ENCODE data around the gene HNRNPA3. TPM values are rescaled to one million over a fixed set of nuclear protein-coding genes. Genes with fewer than 3 reads are reported as not detected.
"Not testable (repeated sequence)": the region's sequence is repeated elsewhere in the genome, so short reads cannot be mapped to it uniquely, and the experiment has no call there.

Gene HNRNPA3
- polyA plus RNA-seq, 1 donor: 304 TPM

GRCh38 chr2:177172034-177172880 lies 40.3 kb upstream of the HNRNPA3 start:
- H3K4me1 ChIP-seq (ENCODE audit: control insufficient read depth, insufficient read depth, low read length): no peaks in the 10 kb centered on the region
- H3K4me3 ChIP-seq (ENCODE audit: low read length): no peak overlapping the region
- DNase-seq: no peak
- H3K9me3 ChIP-seq (ENCODE audit: control insufficient read depth, low read depth, low read length): no peaks in the 10 kb centered on the region
- H3K36me3 ChIP-seq (ENCODE audit: control insufficient read depth, insufficient read depth, low read length): no peaks in the 10 kb centered on the region
- no peak overlapping the region for H3K27ac ChIP-seq (ENCODE audit: low read length)
- no peaks in the 10 kb centered on the region for H3K27me3 ChIP-seq (ENCODE audit: control insufficient read depth, insufficient read depth, low read length)

- H3K4me3 ChIP-seq (ENCODE audit: low read length): no peak overlapping the region
- no peaks in the 10 kb centered on the region for H3K27me3 ChIP-seq (ENCODE audit: control insufficient read depth, insufficient read depth, low read length)
- DNase-seq: no peak
- WGBS (ENCODE audit: insufficient coverage, low lambda C conversion rate): 84% methylated on average over 2 of the region's 4 CpGs
- H3K9me3 ChIP-seq (ENCODE audit: control insufficient read depth, low read depth, low read length): no peaks in the 10 kb centered on the region
- no peaks in the 10 kb centered on the region for H3K36me3 ChIP-seq (ENCODE audit: control insufficient read depth, insufficient read depth, low read length)
- no peak overlapping the region for H3K27ac ChIP-seq (ENCODE audit: low read length)
- peaks cover 2% of the 10 kb centered on the region for H3K4me1 ChIP-seq (ENCODE audit: control insufficient read depth, insufficient read depth, low read length)
Measured at GRCh38 chr2:177174486-177174885, 38.1 kb upstream of the HNRNPA3 start.

GRCh38 chr2:177175917-177176668 lies 36.5 kb upstream of the HNRNPA3 start:
- Histone ChIP-seq H3K27me3 (ENCODE audit: control insufficient read depth, insufficient read depth, low read length) (no peaks in the 10 kb centered on the region), H3K4me3 (ENCODE audit: low read length) (no peak overlapping the region), H3K9me3 (ENCODE audit: control insufficient read depth, low read depth, low read length) (no peaks in the 10 kb centered on the region), H3K36me3 (ENCODE audit: control insufficient read depth, insufficient read depth, low read length) (no peaks in the 10 kb centered on the region), H3K27ac (ENCODE audit: low read length) (no peak overlapping the region), H3K4me1 (ENCODE audit: control insufficient read depth, insufficient read depth, low read length) (peaks cover 5% of the 10 kb centered on the region)
- DNase-seq: no peak
- 83% methylated on average over 1 of the region's 7 CpGs for WGBS (ENCODE audit: insufficient coverage, low lambda C conversion rate)

- no peak overlapping the region for H3K27ac ChIP-seq (ENCODE audit: low read length)
- WGBS (ENCODE audit: insufficient coverage, low lambda C conversion rate): no CpG with 5 or more reads among the region's 1 CpG
- DNase-seq: no peak
- peaks cover 11% of the 10 kb centered on the region for H3K4me1 ChIP-seq (ENCODE audit: control insufficient read depth, insufficient read depth, low read length)
- no peaks in the 10 kb centered on the region for H3K9me3 ChIP-seq (ENCODE audit: control insufficient read depth, low read depth, low read length)
- no peaks in the 10 kb centered on the region for H3K36me3 ChIP-seq (ENCODE audit: control insufficient read depth, insufficient read depth, low read length)
- no peak overlapping the region for H3K4me3 ChIP-seq (ENCODE audit: low read length)
- no peaks in the 10 kb centered on the region for H3K27me3 ChIP-seq (ENCODE audit: control insufficient read depth, insufficient read depth, low read length)
Measured at GRCh38 chr2:177178797-177179196, 33.8 kb upstream of the HNRNPA3 start.

GRCh38 chr2:177179227-177179626 lies 33.4 kb upstream of the HNRNPA3 start:
- no peaks in the 10 kb centered on the region for H3K27me3 ChIP-seq (ENCODE audit: control insufficient read depth, insufficient read depth, low read length)
- H3K4me1 ChIP-seq (ENCODE audit: control insufficient read depth, insufficient read depth, low read length): peaks cover 13% of the 10 kb centered on the region
- no peaks in the 10 kb centered on the region for H3K9me3 ChIP-seq (ENCODE audit: control insufficient read depth, low read depth, low read length)
- H3K36me3 ChIP-seq (ENCODE audit: control insufficient read depth, insufficient read depth, low read length): no peaks in the 10 kb centered on the region
- no peak overlapping the region for H3K4me3 ChIP-seq (ENCODE audit: low read length)
- no CpG with 5 or more reads among the region's 2 CpGs for WGBS (ENCODE audit: insufficient coverage, low lambda C conversion rate)
- DNase-seq: no peak
- H3K27ac ChIP-seq (ENCODE audit: low read length): no peak overlapping the region

GRCh38 chr2:177179671-177180070 lies 32.9 kb upstream of the HNRNPA3 start:
- peaks cover 15% of the 10 kb centered on the region for H3K4me1 ChIP-seq (ENCODE audit: control insufficient read depth, insufficient read depth, low read length)
- not testable (repeated sequence) for H3K27me3 ChIP-seq (ENCODE audit: control insufficient read depth, insufficient read depth, low read length); H3K4me3 ChIP-seq (ENCODE audit: low read length); DNase-seq; H3K36me3 ChIP-seq (ENCODE audit: control insufficient read depth, insufficient read depth, low read length); H3K27ac ChIP-seq (ENCODE audit: low read length); H3K9me3 ChIP-seq (ENCODE audit: control insufficient read depth, low read depth, low read length)

- peak in 1 of 2 donors; percentile 35 for DNase-seq
- 83% methylated on average over 1 of the region's 5 CpGs for WGBS (ENCODE audit: insufficient coverage, low lambda C conversion rate)
- no peaks in the 10 kb centered on the region for H3K9me3 ChIP-seq (ENCODE audit: control insufficient read depth, low read depth, low read length)
- peaks cover 15% of the 10 kb centered on the region for H3K4me1 ChIP-seq (ENCODE audit: control insufficient read depth, insufficient read depth, low read length)
- no peak overlapping the region for H3K4me3 ChIP-seq (ENCODE audit: low read length)
- H3K36me3 ChIP-seq (ENCODE audit: control insufficient read depth, insufficient read depth, low read length): no peaks in the 10 kb centered on the region
- no peaks in the 10 kb centered on the region for H3K27me3 ChIP-seq (ENCODE audit: control insufficient read depth, insufficient read depth, low read length)
- no peak overlapping the region for H3K27ac ChIP-seq (ENCODE audit: low read length)
Measured at GRCh38 chr2:177180269-177181000, 32.2 kb upstream of the HNRNPA3 start.

- peak overlapping the region; percentile 37 for H3K27ac ChIP-seq (ENCODE audit: low read length)
- no peak overlapping the region for H3K4me3 ChIP-seq (ENCODE audit: low read length)
- peaks cover 30% of the 10 kb centered on the region for H3K4me1 ChIP-seq (ENCODE audit: control insufficient read depth, insufficient read depth, low read length)
- H3K36me3 ChIP-seq (ENCODE audit: control insufficient read depth, insufficient read depth, low read length): no peaks in the 10 kb centered on the region
- DNase-seq: peak; percentile 23 to 62
- no peaks in the 10 kb centered on the region for H3K27me3 ChIP-seq (ENCODE audit: control insufficient read depth, insufficient read depth, low read length)
- no peaks in the 10 kb centered on the region for H3K9me3 ChIP-seq (ENCODE audit: control insufficient read depth, low read depth, low read length)
Measured at GRCh38 chr2:177183860-177184259, 28.7 kb upstream of the HNRNPA3 start.

GRCh38 chr2:177184606-177185005 lies 28.0 kb upstream of the HNRNPA3 start:
- no peaks in the 10 kb centered on the region for H3K9me3 ChIP-seq (ENCODE audit: control insufficient read depth, low read depth, low read length)
- H3K27me3 ChIP-seq (ENCODE audit: control insufficient read depth, insufficient read depth, low read length): no peaks in the 10 kb centered on the region
- no peak overlapping the region for H3K4me3 ChIP-seq (ENCODE audit: low read length)
- DNase-seq: no peak
- no peaks in the 10 kb centered on the region for H3K36me3 ChIP-seq (ENCODE audit: control insufficient read depth, insufficient read depth, low read length)
- peaks cover 28% of the 10 kb centered on the region for H3K4me1 ChIP-seq (ENCODE audit: control insufficient read depth, insufficient read depth, low read length)
- WGBS (ENCODE audit: insufficient coverage, low lambda C conversion rate): no CpG with 5 or more reads among the region's 1 CpG
- H3K27ac ChIP-seq (ENCODE audit: low read length): peak overlapping the region; percentile 37

- no CpG with 5 or more reads among the region's 7 CpGs for WGBS (ENCODE audit: insufficient coverage, low lambda C conversion rate)
- not testable (repeated sequence) for DNase-seq; H3K9me3 ChIP-seq (ENCODE audit: control insufficient read depth, low read depth, low read length); H3K27ac ChIP-seq (ENCODE audit: low read length); H3K4me3 ChIP-seq (ENCODE audit: low read length); H3K27me3 ChIP-seq (ENCODE audit: control insufficient read depth, insufficient read depth, low read length); H3K36me3 ChIP-seq (ENCODE audit: control insufficient read depth, insufficient read depth, low read length)
- H3K4me1 ChIP-seq (ENCODE audit: control insufficient read depth, insufficient read depth, low read length): peaks cover 26% of the 10 kb centered on the region
Measured at GRCh38 chr2:177186038-177186437, 26.6 kb upstream of the HNRNPA3 start.
